ENCODE results near the gene RCAN3.
"Not testable (repeated sequence)": the region's sequence is repeated elsewhere in the genome, so short reads cannot be mapped to it uniquely, and the experiment has no call there.

The RCAN3 gene

DNA sequence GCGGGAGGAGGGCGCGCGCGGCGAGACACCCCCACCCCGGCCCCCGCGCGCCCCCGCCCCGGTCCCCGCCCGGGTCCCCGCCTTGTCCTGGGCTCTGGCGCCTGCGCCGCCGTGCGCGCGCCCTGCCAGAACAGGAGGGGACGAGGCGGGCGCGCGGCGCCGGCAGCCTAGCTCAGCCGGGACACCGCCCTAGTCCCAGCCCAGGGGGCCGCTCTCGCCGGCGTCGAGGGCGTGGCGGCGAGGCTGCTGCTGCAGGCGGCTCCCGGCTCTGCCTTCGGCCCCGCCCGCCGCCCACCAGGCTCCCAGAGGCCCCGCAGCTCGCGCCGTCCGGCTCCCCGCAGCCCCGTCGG, at the start of gene RCAN3:
RCAN3 (plus strand) TSS at position 128 of the 350 bp plus-strand sequence. CDS start 11,537 bp downstream, outside the sequence.
- H3K27me3 ChIP-seq (ENCODE audit: control insufficient read depth, insufficient read depth, low read length), result no peaks in the 10 kb centered on the region
- H3K4me3 ChIP-seq (ENCODE audit: low read depth, low read length), result peak within 1 kb of the TSS; percentile 86
- peaks cover 13% of the 10 kb centered on the region for H3K4me1 ChIP-seq (ENCODE audit: control insufficient read depth, insufficient read depth, low read length)
- H3K9me3 ChIP-seq (ENCODE audit: control insufficient read depth, insufficient read depth, low read length), result no peaks in the 10 kb centered on the region
- peak within 1 kb of the TSS; percentile 76 for H3K9ac ChIP-seq (ENCODE audit: low read depth, low read length)
- no peaks in the 10 kb centered on the region for H3K36me3 ChIP-seq (ENCODE audit: control insufficient read depth, insufficient read depth, low read length)

- Histone ChIP-seq H3K4me1 (ENCODE audit: control insufficient read depth, insufficient read depth, low read length) (no peaks in the 10 kb centered on the region), H3K9me3 (ENCODE audit: control insufficient read depth, insufficient read depth, low read length) (no peaks in the 10 kb centered on the region), H3K36me3 (ENCODE audit: control insufficient read depth, insufficient read depth, low read length) (no peaks in the 10 kb centered on the region), H3K4me3 (ENCODE audit: low read depth, low read length) (no peak overlapping the region), H3K9ac (ENCODE audit: low read depth, low read length) (no peak overlapping the region), H3K27me3 (ENCODE audit: control insufficient read depth, insufficient read depth, low read length) (no peaks in the 10 kb centered on the region)
Observed at GRCh38 chr1:24452922-24453485, 49.6 kb upstream of the RCAN3 start.

- H3K27me3 ChIP-seq (ENCODE audit: control insufficient read depth, insufficient read depth, low read length), result no peaks in the 10 kb centered on the region
- no peaks in the 10 kb centered on the region for H3K9me3 ChIP-seq (ENCODE audit: control insufficient read depth, insufficient read depth, low read length)
- H3K4me3 ChIP-seq (ENCODE audit: low read depth, low read length), result no peak overlapping the region
- no peaks in the 10 kb centered on the region for H3K36me3 ChIP-seq (ENCODE audit: control insufficient read depth, insufficient read depth, low read length)
- no peaks in the 10 kb centered on the region for H3K4me1 ChIP-seq (ENCODE audit: control insufficient read depth, insufficient read depth, low read length)
- no peak overlapping the region for H3K9ac ChIP-seq (ENCODE audit: low read depth, low read length)
Observed at GRCh38 chr1:24454673-24455072, 48.0 kb upstream of the RCAN3 start.

DNA sequence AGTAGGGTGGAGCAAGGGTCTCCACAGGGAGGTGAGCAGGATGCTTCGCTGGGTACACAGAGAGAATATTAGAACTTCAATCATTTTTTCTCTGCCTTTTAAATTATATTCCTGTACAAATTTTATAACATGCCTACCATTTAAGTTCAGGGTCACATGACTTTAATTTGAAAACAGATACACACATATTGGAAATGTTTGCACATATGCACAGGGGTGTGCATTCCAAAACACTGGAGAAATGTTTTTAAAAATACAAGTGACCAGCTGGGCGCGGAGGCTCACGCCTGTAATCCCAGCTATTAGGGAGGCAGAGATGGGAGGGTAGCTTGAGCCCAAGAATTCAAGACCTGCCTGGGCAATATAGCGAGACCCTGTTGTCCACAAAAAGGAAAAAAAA, 47.4 kb upstream of the RCAN3 start:
- H3K4me1 ChIP-seq (ENCODE audit: control insufficient read depth, insufficient read depth, low read length), result no peaks in the 10 kb centered on the region
- no peaks in the 10 kb centered on the region for H3K9me3 ChIP-seq (ENCODE audit: control insufficient read depth, insufficient read depth, low read length)
- H3K36me3 ChIP-seq (ENCODE audit: control insufficient read depth, insufficient read depth, low read length), result no peaks in the 10 kb centered on the region
- H3K27me3 ChIP-seq (ENCODE audit: control insufficient read depth, insufficient read depth, low read length), result no peaks in the 10 kb centered on the region
- no peak overlapping the region for H3K9ac ChIP-seq (ENCODE audit: low read depth, low read length)
- H3K4me3 ChIP-seq (ENCODE audit: low read depth, low read length), result no peak overlapping the region

DNA sequence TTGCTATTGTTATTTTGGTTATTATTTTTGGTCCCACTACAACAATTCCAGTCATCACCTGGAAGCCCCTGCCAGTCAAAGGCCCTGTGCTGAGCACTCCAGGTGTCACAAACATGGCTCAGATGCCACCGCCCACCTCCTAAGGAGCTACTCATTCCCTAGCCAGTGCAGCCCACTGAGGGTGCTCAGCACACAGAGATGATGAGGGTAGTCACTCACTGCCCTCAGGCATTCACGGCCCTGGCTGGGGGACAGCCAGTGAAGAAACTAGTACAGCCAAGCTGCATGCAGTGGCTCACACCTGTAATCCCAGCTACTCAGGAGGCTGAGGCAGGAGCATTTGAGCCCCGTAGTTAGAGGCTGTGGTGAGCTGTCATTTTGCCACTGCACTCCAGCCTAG, 44.8 kb upstream of the RCAN3 start:
- no peak overlapping the region for H3K4me3 ChIP-seq (ENCODE audit: low read depth, low read length)
- no peaks in the 10 kb centered on the region for H3K9me3 ChIP-seq (ENCODE audit: control insufficient read depth, insufficient read depth, low read length)
- no peaks in the 10 kb centered on the region for H3K4me1 ChIP-seq (ENCODE audit: control insufficient read depth, insufficient read depth, low read length)
- no peaks in the 10 kb centered on the region for H3K27me3 ChIP-seq (ENCODE audit: control insufficient read depth, insufficient read depth, low read length)
- H3K9ac ChIP-seq (ENCODE audit: low read depth, low read length), result no peak overlapping the region
- H3K36me3 ChIP-seq (ENCODE audit: control insufficient read depth, insufficient read depth, low read length), result no peaks in the 10 kb centered on the region

DNA sequence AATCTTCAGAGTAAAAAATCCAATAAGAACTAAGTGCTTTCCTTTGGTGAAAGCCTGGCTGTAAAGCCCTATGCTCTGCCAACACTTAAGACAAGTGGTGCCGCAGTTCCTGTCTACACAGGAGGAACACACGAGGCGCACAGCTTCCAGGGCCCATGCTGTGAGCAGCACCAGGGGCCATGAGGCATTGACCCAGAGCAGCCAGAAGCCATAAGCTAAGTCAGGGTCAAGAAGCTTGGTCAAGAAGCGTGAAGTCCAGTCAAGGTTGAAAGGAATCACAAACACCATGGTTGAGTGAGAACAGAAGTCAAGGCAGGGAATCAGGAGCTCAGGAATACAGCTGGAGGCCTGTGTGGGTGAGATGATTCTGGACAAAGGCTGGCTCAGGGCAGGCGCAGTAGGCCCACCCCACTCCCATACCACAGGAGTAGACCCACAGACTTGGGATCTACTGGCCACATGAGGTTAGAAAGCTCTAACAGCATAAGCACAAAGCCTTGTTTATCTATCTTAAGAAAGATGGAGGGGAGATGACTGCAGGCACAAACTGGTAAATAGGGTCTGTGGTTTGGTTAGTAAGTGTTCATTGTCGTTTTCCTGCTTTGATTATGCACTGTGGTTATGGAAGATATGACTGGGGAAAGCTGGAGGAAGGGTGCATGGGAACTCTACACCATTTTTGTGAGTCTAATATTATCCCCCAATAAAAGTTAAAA, 42.9 kb upstream of the RCAN3 start:
- Histone ChIP-seq H3K36me3 (ENCODE audit: control insufficient read depth, insufficient read depth, low read length) (no peaks in the 10 kb centered on the region), H3K9me3 (ENCODE audit: control insufficient read depth, insufficient read depth, low read length) (no peaks in the 10 kb centered on the region), H3K4me1 (ENCODE audit: control insufficient read depth, insufficient read depth, low read length) (peaks cover 14% of the 10 kb centered on the region), H3K4me3 (ENCODE audit: low read depth, low read length) (no peak overlapping the region), H3K27me3 (ENCODE audit: control insufficient read depth, insufficient read depth, low read length) (no peaks in the 10 kb centered on the region), H3K9ac (ENCODE audit: low read depth, low read length) (no peak overlapping the region)

- H3K36me3 ChIP-seq (ENCODE audit: control insufficient read depth, insufficient read depth, low read length); H3K9me3 ChIP-seq (ENCODE audit: control insufficient read depth, insufficient read depth, low read length); H3K9ac ChIP-seq (ENCODE audit: low read depth, low read length); H3K4me3 ChIP-seq (ENCODE audit: low read depth, low read length); H3K27me3 ChIP-seq (ENCODE audit: control insufficient read depth, insufficient read depth, low read length): not testable (repeated sequence)
- peaks cover 25% of the 10 kb centered on the region for H3K4me1 ChIP-seq (ENCODE audit: control insufficient read depth, insufficient read depth, low read length)
Observed at GRCh38 chr1:24462128-24462527, 40.5 kb upstream of the RCAN3 start.

DNA sequence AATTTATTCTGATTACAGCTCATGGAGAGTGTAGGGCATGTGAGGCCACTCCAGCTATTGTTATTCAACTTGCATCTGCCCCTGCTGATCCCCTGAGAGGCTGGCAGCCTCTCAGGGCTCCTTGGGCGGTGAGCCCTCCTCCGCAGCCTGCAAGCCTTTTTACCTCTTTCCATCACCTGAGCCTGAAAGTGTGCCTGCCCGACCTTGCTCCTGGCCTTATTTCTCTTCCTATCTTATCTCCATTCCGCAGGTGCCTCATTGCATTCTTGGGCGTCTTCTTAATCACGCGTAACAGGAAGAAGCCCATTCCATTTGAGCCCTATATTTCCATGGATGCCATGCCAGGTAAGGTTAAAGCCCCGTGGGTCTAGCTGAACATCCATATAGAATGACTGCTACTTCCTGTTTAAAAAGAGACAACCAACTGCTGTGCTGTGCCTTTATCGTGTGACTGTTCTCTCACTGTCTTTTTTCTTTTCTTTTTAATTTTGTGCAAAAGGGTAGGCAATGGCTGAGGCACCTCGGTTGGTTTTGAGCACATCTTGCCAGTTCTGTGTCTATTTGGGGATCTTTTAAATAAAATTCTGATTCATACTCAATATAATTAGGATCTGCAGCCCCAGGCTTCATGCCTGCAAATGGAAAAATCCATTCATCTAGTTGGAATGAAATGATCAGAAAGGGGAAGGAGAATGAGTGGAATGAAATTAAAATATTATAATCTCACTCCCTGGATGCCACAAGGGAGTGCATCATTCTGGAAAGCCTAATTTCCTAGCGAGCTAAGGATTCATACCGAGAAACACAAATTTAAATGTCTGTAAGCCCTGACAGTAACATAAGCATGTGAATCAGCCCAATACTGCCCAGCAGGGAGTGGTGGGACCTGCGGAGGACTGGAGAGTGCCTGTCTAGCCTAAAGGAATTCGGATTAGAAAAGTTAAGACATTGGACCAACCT, 38.6 kb upstream of the RCAN3 start:
- no peaks in the 10 kb centered on the region for H3K9me3 ChIP-seq (ENCODE audit: control insufficient read depth, insufficient read depth, low read length)
- no peaks in the 10 kb centered on the region for H3K36me3 ChIP-seq (ENCODE audit: control insufficient read depth, insufficient read depth, low read length)
- no peaks in the 10 kb centered on the region for H3K27me3 ChIP-seq (ENCODE audit: control insufficient read depth, insufficient read depth, low read length)
- H3K4me1 ChIP-seq (ENCODE audit: control insufficient read depth, insufficient read depth, low read length), result peaks cover 25% of the 10 kb centered on the region
- no peak overlapping the region for H3K9ac ChIP-seq (ENCODE audit: low read depth, low read length)
- H3K4me3 ChIP-seq (ENCODE audit: low read depth, low read length), result peak overlapping the region; percentile 4

DNA sequence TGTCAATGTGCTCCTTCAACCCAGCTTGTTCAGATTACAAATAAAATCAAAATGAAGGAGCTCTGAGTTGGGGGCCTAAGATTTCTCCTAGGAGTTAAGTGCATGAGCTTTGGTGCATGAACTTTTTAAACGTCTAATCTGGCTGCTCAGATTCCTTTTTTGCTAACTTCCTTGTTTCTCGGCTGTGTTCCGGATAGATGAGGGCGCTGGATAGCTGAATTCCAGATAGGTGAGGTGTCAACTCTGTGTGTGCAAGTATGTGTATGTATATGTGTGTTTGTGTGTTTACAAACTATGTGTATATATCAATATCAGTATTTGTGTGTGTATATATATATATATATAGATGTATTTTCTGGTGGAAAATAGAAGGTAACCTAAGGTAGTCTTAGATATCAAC, 37.5 kb upstream of the RCAN3 start:
- peaks cover 25% of the 10 kb centered on the region for H3K4me1 ChIP-seq (ENCODE audit: control insufficient read depth, insufficient read depth, low read length)
- H3K36me3 ChIP-seq (ENCODE audit: control insufficient read depth, insufficient read depth, low read length), result no peaks in the 10 kb centered on the region
- no peaks in the 10 kb centered on the region for H3K9me3 ChIP-seq (ENCODE audit: control insufficient read depth, insufficient read depth, low read length)
- no peak overlapping the region for H3K4me3 ChIP-seq (ENCODE audit: low read depth, low read length)
- no peaks in the 10 kb centered on the region for H3K27me3 ChIP-seq (ENCODE audit: control insufficient read depth, insufficient read depth, low read length)
- no peak overlapping the region for H3K9ac ChIP-seq (ENCODE audit: low read depth, low read length)

DNA sequence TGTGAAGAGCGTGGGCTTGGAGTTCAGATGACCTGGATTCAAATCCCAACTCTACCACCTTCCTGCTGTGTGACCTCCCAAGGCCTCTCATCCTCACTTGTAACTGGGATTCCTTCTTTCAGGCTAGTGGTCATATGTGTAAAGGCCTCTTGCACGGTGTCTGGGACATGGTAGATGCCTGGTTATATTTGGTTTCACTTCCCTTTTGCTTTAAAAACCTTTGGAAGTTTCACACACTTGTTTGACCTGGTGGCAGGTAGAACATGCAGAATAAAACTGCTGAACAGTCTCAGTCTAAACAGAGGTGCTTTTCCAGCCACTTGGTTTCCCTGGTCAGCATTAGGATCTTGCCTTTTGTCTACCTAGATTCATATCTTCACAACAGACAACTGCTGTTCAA, 37.0 kb upstream of the RCAN3 start:
- Histone ChIP-seq H3K4me3 (ENCODE audit: low read depth, low read length) (no peak overlapping the region), H3K36me3 (ENCODE audit: control insufficient read depth, insufficient read depth, low read length) (no peaks in the 10 kb centered on the region), H3K27me3 (ENCODE audit: control insufficient read depth, insufficient read depth, low read length) (no peaks in the 10 kb centered on the region), H3K9me3 (ENCODE audit: control insufficient read depth, insufficient read depth, low read length) (no peaks in the 10 kb centered on the region), H3K9ac (ENCODE audit: low read depth, low read length) (no peak overlapping the region), H3K4me1 (ENCODE audit: control insufficient read depth, insufficient read depth, low read length) (peaks cover 25% of the 10 kb centered on the region)

- Histone ChIP-seq H3K27me3 (ENCODE audit: control insufficient read depth, insufficient read depth, low read length) (no peaks in the 10 kb centered on the region), H3K9me3 (ENCODE audit: control insufficient read depth, insufficient read depth, low read length) (no peaks in the 10 kb centered on the region), H3K9ac (ENCODE audit: low read depth, low read length) (no peak overlapping the region), H3K36me3 (ENCODE audit: control insufficient read depth, insufficient read depth, low read length) (no peaks in the 10 kb centered on the region), H3K4me3 (ENCODE audit: low read depth, low read length) (no peak overlapping the region), H3K4me1 (ENCODE audit: control insufficient read depth, insufficient read depth, low read length) (peaks cover 20% of the 10 kb centered on the region)
Observed at GRCh38 chr1:24468685-24469316, 33.8 kb upstream of the RCAN3 start.
